GM21529 (cell line): ENCODE results near the gene RBM47.

Experiments used
- ATAC-seq: cut with Tn5 transposase; IDR thresholded peaks from one replicate; pipeline ENCODE4 v1.9.1; 2021; ENCODE audit not compliant: unreplicated experiment

Gene RBM47

GRCh38 chr4:40592034-40592433 lies 37.6 kb downstream of the RBM47 start:
- ATAC-seq = no peak

- no peak for ATAC-seq
Measured at GRCh38 chr4:40587826-40588225, 41.8 kb downstream of the RBM47 start.

- no peak for ATAC-seq
Measured at GRCh38 chr4:40587351-40587750, 42.3 kb downstream of the RBM47 start.

GRCh38 chr4:40586729-40587128 lies 42.9 kb downstream of the RBM47 start:
- ATAC-seq = no peak

- ATAC-seq = no peak
Measured at GRCh38 chr4:40586034-40586433, 43.6 kb downstream of the RBM47 start.

- ATAC-seq = no peak
Measured at GRCh38 chr4:40585201-40585799, 44.4 kb downstream of the RBM47 start.

GRCh38 chr4:40584517-40585141 lies 45.0 kb downstream of the RBM47 start:
- no peak for ATAC-seq

- ATAC-seq = no peak
Measured at GRCh38 chr4:40583850-40584439, 45.7 kb downstream of the RBM47 start.

- ATAC-seq = no peak
Measured at GRCh38 chr4:40582413-40582812, 47.3 kb downstream of the RBM47 start.

- no peak for ATAC-seq
Measured at GRCh38 chr4:40581254-40582140, 48.2 kb downstream of the RBM47 start.

- ATAC-seq = no peak
Measured at GRCh38 chr4:40579983-40580382, 49.7 kb downstream of the RBM47 start.

- no peak for ATAC-seq
Measured at GRCh38 chr4:40577588-40578253, 51.9 kb downstream of the RBM47 start.

GRCh38 chr4:40576651-40577480 lies 52.8 kb downstream of the RBM47 start:
- ATAC-seq = peak; percentile 67

- ATAC-seq = no peak
Measured at GRCh38 chr4:40575846-40576245, 53.8 kb downstream of the RBM47 start.

- no peak for ATAC-seq
Measured at GRCh38 chr4:40573593-40574311, 55.9 kb downstream of the RBM47 start.

- no peak for ATAC-seq
Measured at GRCh38 chr4:40572692-40573310, 56.9 kb downstream of the RBM47 start.

GRCh38 chr4:40571208-40571607 lies 58.5 kb downstream of the RBM47 start:
- no peak for ATAC-seq

- ATAC-seq = no peak
Measured at GRCh38 chr4:40570348-40571077, 59.2 kb downstream of the RBM47 start.
